CD8-positive, alpha-beta memory T cell (primary cell): ENCODE results near the gene IQCE. TPM values are rescaled to one million over a fixed set of nuclear protein-coding genes. Genes with fewer than 3 reads are reported as not detected.

Experiments
- CTCF ChIA-PET: fragments of 350-600 bp; sonication (Branson Sonifier 250); formaldehyde crosslinking; loops from one replicate; lab custom pipeline; 2021; ENCODE audit warnings: antibody characterized with exemption; lab: Charles Lee
- POLR2A ChIA-PET: fragments of 350-600 bp; sonication (Branson Sonifier 250); formaldehyde crosslinking; loops from one replicate; lab custom pipeline; 2021; ENCODE audit warnings: antibody characterized with exemption; lab: Charles Lee
- DNase-seq, 5 donors: peaks; one replicate each; pipeline versions ENCODE4 v3.0.0 to v3.0.0-alpha.2; 2020 to 2022; ENCODE audit warnings: mixed read lengths in 1 of 5
- H3K27ac ChIP-seq: one replicate; pipeline ENCODE4 v1.7.0; 2013; ENCODE audit warnings: low read depth, mild to moderate bottlenecking, low read length, moderate library complexity
- H3K27me3 ChIP-seq: 2 replicates; pipeline ENCODE4 v1.7.0; 2013; ENCODE audit warnings: low read length, mild to moderate bottlenecking; ENCODE audit not compliant: insufficient read depth, poor library complexity, severe bottlenecking
- H3K36me3 ChIP-seq: 2 replicates; pipeline ENCODE4 v1.7.0; 2013; ENCODE audit warnings: mild to moderate bottlenecking, low read length, moderate library complexity; ENCODE audit not compliant: insufficient read depth
- H3K4me1 ChIP-seq: 2 replicates; pipeline ENCODE4 v1.7.0; 2013; ENCODE audit warnings: mild to moderate bottlenecking, low read length, moderate library complexity; ENCODE audit not compliant: insufficient read depth
- H3K4me3 ChIP-seq: 2 replicates; pipeline ENCODE4 v1.7.0; 2013; ENCODE audit warnings: mild to moderate bottlenecking, low read length
- H3K9me3 ChIP-seq: 2 replicates; pipeline ENCODE4 v1.7.0; 2013; ENCODE audit warnings: mild to moderate bottlenecking, low read length
- H3K27ac Mint-ChIP-seq, 8 donors: one replicate each; pipeline ENCODE4 v1.8.0; 2020 to 2021; ENCODE audit warnings: mixed read lengths in 8 of 8, mild to moderate bottlenecking in 6 of 8, inconsistent platforms in 3 of 8, moderate library complexity in 3 of 8
- H3K27me3 Mint-ChIP-seq, 2 donors: one replicate each; pipeline ENCODE4 v1.8.0; 2020 to 2021; ENCODE audit warnings: mixed read lengths in 2 of 2, mild to moderate bottlenecking in 1 of 2, moderate library complexity in 1 of 2
- H3K36me3 Mint-ChIP-seq, 3 donors: one replicate each; pipeline ENCODE4 v1.8.0; 2020 to 2021; ENCODE audit warnings: mixed read lengths in 3 of 3, inconsistent platforms in 1 of 3, mild to moderate bottlenecking in 1 of 3
- H3K4me1 Mint-ChIP-seq, 3 donors: one replicate each; pipeline ENCODE4 v1.8.0; 2020 to 2021; ENCODE audit warnings: mixed read lengths in 3 of 3, inconsistent platforms in 1 of 3, mild to moderate bottlenecking in 1 of 3
- H3K4me3 Mint-ChIP-seq, 7 donors: one replicate each; pipeline ENCODE4 v1.8.0; 2020 to 2021; ENCODE audit warnings: mixed read lengths in 7 of 7, mild to moderate bottlenecking in 6 of 7, moderate library complexity in 4 of 7, inconsistent platforms in 2 of 7
- H3K9me3 Mint-ChIP-seq, 5 donors: one replicate each; pipeline ENCODE4 v1.8.0; 2020 to 2022; ENCODE audit warnings: mixed read lengths in 5 of 5, mild to moderate bottlenecking in 3 of 5, moderate library complexity in 2 of 5, inconsistent platforms in 1 of 5
- polyA plus RNA-seq: library from polyadenylated mRNA; unstranded; fragments of 300-500 nt; fragmentation: Illumina TruSeq; gene quantifications from one replicate; pipeline ENCODE4 v1.2.3, GENCODE V29; 2021
- total RNA-seq, 2 experiments: library from RNA; stranded (reverse); gene quantifications; one replicate each; pipeline ENCODE4 v1.2.3, GENCODE V29; 2021

Gene IQCE
- total and polyA plus RNA-seq, 3 experiments from 2014 or later = 4.1 to 10.4 (median 9.6) TPM

DNA sequence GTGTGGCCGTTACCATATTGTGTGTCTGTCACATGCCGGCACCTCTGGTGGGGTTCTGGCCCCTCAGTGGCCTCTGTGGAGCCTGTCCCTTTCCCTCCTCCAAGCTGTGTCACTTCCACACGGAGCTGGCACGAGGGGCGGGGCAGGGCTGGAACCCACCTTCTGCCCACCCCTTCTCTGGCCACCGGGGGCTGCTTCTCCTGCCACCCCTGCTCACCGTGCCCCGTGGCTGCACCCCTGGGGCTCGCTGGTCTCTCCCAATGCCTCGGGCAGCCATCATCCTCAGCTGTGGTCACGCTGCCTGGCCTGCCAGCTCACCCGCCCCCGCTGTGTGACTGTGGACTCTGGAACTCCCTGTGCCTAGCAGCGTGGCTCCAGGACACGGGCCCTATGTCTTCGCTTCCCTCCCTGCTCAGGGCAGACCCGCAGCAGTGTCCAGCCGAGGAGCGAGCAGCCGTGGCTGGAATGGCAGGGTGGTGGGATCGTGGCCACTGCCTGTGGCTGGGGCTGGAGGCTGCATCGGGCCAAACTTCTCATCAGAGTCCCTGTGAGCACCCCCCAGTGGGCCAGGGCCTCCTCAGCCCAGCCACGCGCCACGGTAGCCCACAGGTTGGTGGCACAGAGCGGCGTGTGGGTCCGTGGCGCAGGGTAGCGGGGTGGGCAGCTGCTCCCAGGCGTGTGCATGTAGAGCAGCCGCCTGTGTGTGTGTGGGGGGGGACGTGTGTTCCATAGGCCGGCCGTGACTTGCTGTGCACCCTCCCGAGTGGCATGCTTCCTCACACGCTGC is 81.1 kb downstream of the IQCE start:
- Mint-ChIP-seq H3K36me3 (no peaks in the 10 kb centered on the region), H3K4me3 (no peak overlapping the region), H3K9me3 (no peaks in the 10 kb centered on the region), H3K4me1 (peaks cover 5 to 22% (median 7%) of the 10 kb centered on the region in 3 donors), H3K27me3 (no peaks in the 10 kb centered on the region), H3K27ac (no peak overlapping the region)
- H3K36me3 ChIP-seq = no peaks in the 10 kb centered on the region
- CTCF ChIA-PET = no interaction called here
- no peaks in the 10 kb centered on the region for H3K9me3 ChIP-seq
- no peak overlapping the region for H3K4me3 ChIP-seq
- no peak for DNase-seq
- H3K27me3 ChIP-seq = no peaks in the 10 kb centered on the region
- peaks cover 5% of the 10 kb centered on the region for H3K4me1 ChIP-seq
- no peak overlapping the region for H3K27ac ChIP-seq
- POLR2A ChIA-PET = interaction anchor here (0.6 kb wide), 1 partner anchor 454 kb away, joined by 4 read pairs; no protein-coding TSS in a partner anchor

DNA sequence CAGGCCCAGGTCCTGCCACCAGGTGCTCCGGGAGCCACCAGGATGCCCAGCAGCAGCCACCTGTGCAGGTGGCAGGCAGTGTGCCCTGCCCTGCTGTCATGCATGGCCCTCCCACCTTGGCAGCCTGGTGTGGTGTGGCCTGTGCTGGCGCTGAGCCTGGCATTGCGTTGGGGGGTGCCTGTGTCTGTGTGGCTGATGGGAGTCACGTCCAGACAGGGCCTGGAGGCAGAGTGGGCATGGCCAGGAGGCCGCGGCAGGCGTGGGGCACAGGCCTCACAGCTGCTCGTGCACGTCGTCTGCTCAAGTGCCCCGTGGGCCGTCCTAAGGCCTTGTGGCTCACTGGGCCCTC is 81.7 kb downstream of the IQCE start:
- no peaks in the 10 kb centered on the region for H3K9me3 Mint-ChIP-seq
- Histone ChIP-seq H3K9me3 (no peaks in the 10 kb centered on the region), H3K27ac (no peak overlapping the region), H3K4me3 (no peak overlapping the region), H3K36me3 (no peaks in the 10 kb centered on the region), H3K4me1 (peaks cover 11% of the 10 kb centered on the region), H3K27me3 (no peaks in the 10 kb centered on the region)
- H3K4me3 Mint-ChIP-seq = no peak overlapping the region
- POLR2A ChIA-PET = no interaction called here
- no peak for DNase-seq
- H3K36me3 Mint-ChIP-seq = no peaks in the 10 kb centered on the region
- no peaks in the 10 kb centered on the region for H3K27me3 Mint-ChIP-seq
- H3K4me1 Mint-ChIP-seq = peaks cover 11 to 22% (median 11%) of the 10 kb centered on the region in 3 donors
- H3K27ac Mint-ChIP-seq = no peak overlapping the region
- CTCF ChIA-PET = no interaction called here

DNA sequence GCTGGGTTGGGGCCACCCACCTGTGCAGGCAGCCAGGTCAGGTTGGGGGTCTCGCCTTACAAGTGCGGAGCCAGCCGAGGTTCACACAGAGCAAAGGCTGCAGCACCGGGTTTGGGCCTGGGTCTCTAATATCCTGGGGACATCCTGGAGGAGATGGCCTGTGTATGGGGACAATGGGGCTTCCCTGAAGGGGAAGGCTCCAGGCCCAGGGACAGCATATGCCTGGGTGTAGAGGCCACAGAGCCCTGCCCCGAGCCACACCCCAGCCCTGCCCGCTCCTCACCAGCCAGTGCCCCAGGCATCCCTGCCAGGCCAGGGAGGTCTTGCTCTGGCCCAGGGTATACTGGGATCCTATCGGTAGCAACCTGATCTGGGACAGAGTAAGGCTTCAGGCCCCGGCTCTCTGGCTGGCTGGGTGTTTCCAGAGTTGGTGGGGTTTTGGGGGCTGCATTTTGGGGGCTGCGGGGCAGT is 82.1 kb downstream of the IQCE start:
- Mint-ChIP-seq H3K27me3 (no peaks in the 10 kb centered on the region), H3K36me3 (no peaks in the 10 kb centered on the region), H3K9me3 (no peaks in the 10 kb centered on the region), H3K4me1 (peaks cover 14 to 25% (median 14%) of the 10 kb centered on the region in 3 donors), H3K4me3 (no peak overlapping the region), H3K27ac (no peak overlapping the region)
- CTCF ChIA-PET = no interaction called here
- Histone ChIP-seq H3K27ac (no peak overlapping the region), H3K36me3 (no peaks in the 10 kb centered on the region), H3K27me3 (no peaks in the 10 kb centered on the region), H3K4me3 (no peak overlapping the region), H3K9me3 (no peaks in the 10 kb centered on the region), H3K4me1 (peaks cover 15% of the 10 kb centered on the region)
- DNase-seq = no peak
- POLR2A ChIA-PET = no interaction called here

DNA sequence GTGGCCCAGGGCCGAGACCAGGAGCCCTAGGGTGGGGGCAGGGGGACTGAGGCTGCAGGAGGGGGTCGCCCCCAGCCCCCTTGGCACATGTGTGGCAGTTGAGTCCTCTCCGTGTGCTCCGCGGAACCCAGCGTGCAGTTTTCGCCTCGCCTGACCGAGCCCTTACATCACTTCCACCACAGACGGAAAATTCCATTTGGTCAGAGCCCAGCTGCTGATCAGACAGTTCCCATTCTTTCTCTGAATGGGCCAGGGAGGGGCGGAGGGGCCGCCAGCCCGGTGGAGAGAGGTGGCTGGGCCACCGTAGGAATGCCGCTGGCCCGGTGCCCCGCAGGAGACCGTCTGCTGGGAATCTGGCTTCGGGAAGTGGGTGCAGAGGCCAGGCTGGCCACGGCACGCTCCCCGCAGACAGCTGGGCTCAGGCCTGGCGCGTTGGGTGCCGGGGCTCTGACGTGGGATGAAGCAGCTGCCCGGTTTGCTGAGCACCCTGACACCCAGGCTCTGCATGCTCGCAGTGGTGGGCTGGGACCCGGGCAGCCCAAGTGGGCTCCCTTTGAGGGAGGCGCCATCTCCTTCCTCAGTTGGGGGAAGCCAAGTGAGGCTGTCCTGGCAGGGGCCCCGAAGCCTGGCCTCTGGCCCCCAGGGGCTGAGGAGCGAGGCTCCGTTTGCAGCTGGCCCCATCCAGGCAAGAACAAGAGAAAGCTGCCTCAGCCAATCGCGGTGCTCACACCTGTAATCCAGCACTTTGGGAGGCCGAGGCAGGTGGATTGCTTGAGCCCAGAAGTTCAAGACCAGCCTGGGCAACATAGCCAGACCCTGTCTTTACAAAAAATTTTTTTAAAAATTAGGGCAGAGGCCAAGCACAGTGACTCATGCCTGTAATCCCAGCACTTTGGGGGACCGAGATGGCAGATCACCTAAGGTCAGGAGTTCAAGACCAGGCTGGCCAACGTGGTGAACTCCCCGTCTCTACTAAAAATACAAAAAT is 82.9 kb downstream of the IQCE start:
- CTCF ChIA-PET = no interaction called here
- Mint-ChIP-seq H3K27me3 (no peaks in the 10 kb centered on the region), H3K36me3 (no peaks in the 10 kb centered on the region), H3K4me3 (no peak overlapping the region), H3K9me3 (no peaks in the 10 kb centered on the region), H3K4me1 (peaks cover 14 to 24% (median 14%) of the 10 kb centered on the region in 3 donors), H3K27ac (peak overlapping the region in 1 of 8 donors; percentile 19)
- H3K27ac ChIP-seq = no peak overlapping the region
- POLR2A ChIA-PET = no interaction called here
- no peaks in the 10 kb centered on the region for H3K36me3 ChIP-seq
- H3K4me3 ChIP-seq = no peak overlapping the region
- no peaks in the 10 kb centered on the region for H3K9me3 ChIP-seq
- no peaks in the 10 kb centered on the region for H3K27me3 ChIP-seq
- no peak for DNase-seq
- H3K4me1 ChIP-seq = peaks cover 15% of the 10 kb centered on the region

DNA sequence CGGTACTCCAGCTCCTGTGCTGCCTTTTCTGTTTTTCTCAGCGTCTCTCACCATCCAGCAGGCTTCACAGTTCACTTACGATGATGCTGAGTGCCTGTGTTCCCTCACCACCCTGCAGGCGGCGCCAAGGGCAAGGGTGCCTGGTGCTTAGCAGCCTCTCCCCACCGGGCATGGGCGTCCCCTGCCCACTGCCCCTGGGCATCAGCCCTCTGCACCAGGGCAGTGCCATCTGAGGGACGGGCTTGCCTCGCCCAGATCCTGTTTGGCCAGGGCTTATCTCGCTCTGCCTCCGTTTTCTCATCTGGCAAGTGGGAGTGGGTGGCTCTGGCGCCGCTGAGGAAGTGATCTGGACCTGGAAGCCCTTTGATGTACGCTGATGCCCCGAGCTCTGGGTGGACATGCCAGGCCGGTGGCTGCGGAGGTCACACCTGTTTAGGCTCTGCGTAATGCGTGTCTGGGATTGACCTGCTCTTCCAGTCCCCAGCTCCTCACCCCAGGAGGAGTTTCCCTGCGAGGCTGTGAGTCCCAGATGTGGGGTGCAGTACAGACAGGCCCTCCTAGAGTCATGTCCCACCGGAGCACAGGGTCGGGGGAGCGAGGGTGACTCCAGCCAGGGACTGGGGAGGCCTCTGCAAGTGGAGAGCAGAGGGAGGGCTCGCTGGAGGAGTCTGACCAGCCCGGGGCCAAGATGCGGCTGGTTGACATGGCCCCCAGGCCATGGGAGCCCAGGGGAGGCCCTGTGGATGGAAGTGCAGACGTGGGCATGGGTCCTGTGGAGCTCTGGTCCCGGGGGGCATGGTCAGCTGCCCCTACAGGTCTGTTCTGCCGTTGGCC is 84.8 kb downstream of the IQCE start:
- no peaks in the 10 kb centered on the region for H3K9me3 ChIP-seq
- peaks cover 15% of the 10 kb centered on the region for H3K4me1 ChIP-seq
- H3K27me3 ChIP-seq = no peaks in the 10 kb centered on the region
- H3K27ac ChIP-seq = no peak overlapping the region
- H3K27me3 Mint-ChIP-seq = no peaks in the 10 kb centered on the region
- no peak overlapping the region for H3K27ac Mint-ChIP-seq
- H3K4me3 ChIP-seq = no peak overlapping the region
- H3K9me3 Mint-ChIP-seq = no peaks in the 10 kb centered on the region
- no peaks in the 10 kb centered on the region for H3K36me3 Mint-ChIP-seq
- POLR2A ChIA-PET = interaction anchor here (2.2 kb wide), 1 partner anchor 12 kb away, joined by 10 read pairs; the partner anchor contains the start of gene TTYH3
- no peaks in the 10 kb centered on the region for H3K36me3 ChIP-seq
- no peak for DNase-seq
- peaks cover 14 to 24% (median 14%) of the 10 kb centered on the region in 3 donors for H3K4me1 Mint-ChIP-seq
- CTCF ChIA-PET = interaction anchor here (0.9 to 3.7 kb wide), 4 partner anchors 11 to 75 kb away, joined by 3 to 19 read pairs (median 5); no protein-coding TSS in a partner anchor
- H3K4me3 Mint-ChIP-seq = peak overlapping the region in 3 of 7 donors; percentile 15 to 51 (median 29)

DNA sequence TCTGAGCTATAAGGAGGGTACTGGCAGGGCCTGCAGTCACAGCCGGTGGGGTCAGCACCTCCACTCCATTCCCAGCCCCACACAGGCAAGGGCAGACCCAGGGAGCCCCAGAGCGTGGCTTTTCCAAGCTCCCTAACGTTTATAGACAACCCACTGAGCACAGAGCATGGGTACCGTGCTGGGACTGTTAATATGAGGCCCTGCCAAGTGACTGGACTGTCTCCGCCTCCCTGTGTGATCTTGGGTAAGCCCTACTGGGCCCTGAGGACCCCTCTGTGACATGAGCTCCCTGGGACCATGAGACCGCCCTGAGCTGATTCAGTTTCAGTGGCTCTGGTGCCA is 85.4 kb downstream of the IQCE start:
- Histone ChIP-seq H3K36me3 (no peaks in the 10 kb centered on the region), H3K4me3 (no peak overlapping the region), H3K9me3 (no peaks in the 10 kb centered on the region), H3K4me1 (peaks cover 15% of the 10 kb centered on the region), H3K27ac (no peak overlapping the region), H3K27me3 (no peaks in the 10 kb centered on the region)
- Mint-ChIP-seq H3K9me3 (no peaks in the 10 kb centered on the region), H3K27ac (peak overlapping the region in 2 of 8 donors; percentile 39 to 82), H3K4me1 (peaks cover 14 to 24% (median 14%) of the 10 kb centered on the region in 3 donors), H3K27me3 (no peaks in the 10 kb centered on the region), H3K36me3 (no peaks in the 10 kb centered on the region), H3K4me3 (peak overlapping the region in 3 of 7 donors; percentile 23 to 31 (median 27))
- DNase-seq = no peak
- ChIA-PET CTCF (interaction anchor here (1.8 to 3.7 kb wide), 3 partner anchors 27 to 75 kb away, joined by 4 to 19 read pairs (median 6); no protein-coding TSS in a partner anchor), POLR2A (interaction anchor here (2.2 kb wide), 1 partner anchor 13 kb away, joined by 10 read pairs; the partner anchor contains the start of gene TTYH3)

DNA sequence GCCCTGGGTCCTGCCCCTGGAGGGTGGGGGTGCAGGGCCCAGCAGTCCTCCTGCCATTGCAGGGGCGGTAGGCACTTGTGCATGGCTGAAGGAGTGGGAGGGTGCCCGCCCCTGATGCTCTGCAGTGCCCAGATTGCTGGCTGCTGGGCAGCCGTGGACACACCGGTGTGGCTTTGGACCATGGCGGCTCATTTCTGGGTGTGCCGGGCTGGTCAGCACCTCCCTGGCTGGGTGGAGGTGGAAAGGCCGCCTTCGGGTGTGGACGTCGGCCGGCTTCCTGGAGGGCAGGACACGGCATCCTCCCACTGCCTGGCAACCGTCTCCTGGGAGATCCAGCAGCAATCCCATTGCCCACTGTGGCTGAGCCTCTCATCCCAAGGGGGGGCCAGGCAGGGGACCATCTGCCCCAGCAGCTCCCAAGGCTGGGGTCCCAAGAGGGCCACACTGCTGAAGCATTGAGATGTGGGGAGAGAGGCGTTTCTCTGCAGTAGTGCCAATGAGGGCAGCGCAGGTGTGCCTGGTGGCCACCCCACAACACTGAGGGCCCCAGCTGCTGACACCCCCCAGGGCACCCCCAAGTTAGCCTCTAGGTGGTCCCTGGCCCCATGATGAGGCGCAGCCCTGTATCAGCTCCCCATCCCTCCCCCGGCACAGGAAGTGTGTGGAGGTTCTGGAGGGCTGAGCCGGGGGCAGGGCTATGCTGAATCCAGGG is 85.9 kb downstream of the IQCE start:
- Mint-ChIP-seq H3K36me3 (no peaks in the 10 kb centered on the region), H3K4me3 (peak overlapping the region in 6 of 7 donors; percentile 79 to 89 (median 84)), H3K27ac (peak overlapping the region in 7 of 8 donors; percentile 74 to 84 (median 82)), H3K4me1 (peaks cover 14 to 24% (median 14%) of the 10 kb centered on the region in 3 donors), H3K9me3 (no peaks in the 10 kb centered on the region), H3K27me3 (no peaks in the 10 kb centered on the region)
- no peak for DNase-seq
- ChIA-PET CTCF (interaction anchor here (1.2 to 3.7 kb wide), 4 partner anchors 9 to 74 kb away, joined by 3 to 19 read pairs (median 5); no protein-coding TSS in a partner anchor), POLR2A (interaction anchor here (2.2 kb wide), 1 partner anchor 13 kb away, joined by 10 read pairs; the partner anchor contains the start of gene TTYH3)
- peak overlapping the region; percentile 53 for H3K4me3 ChIP-seq
- no peaks in the 10 kb centered on the region for H3K9me3 ChIP-seq
- H3K36me3 ChIP-seq = no peaks in the 10 kb centered on the region
- H3K27ac ChIP-seq = no peak overlapping the region
- H3K27me3 ChIP-seq = no peaks in the 10 kb centered on the region
- H3K4me1 ChIP-seq = peaks cover 15% of the 10 kb centered on the region
